ENCODE results near the gene PRKAA2.

The PRKAA2 gene

GRCh38 chr1:56647106-56647505 is 2.0 kb downstream of the PRKAA2 start:
- no peak for DNase-seq (ENCODE audit: extremely low read depth, insufficient read length)
- TF ChIP-seq CTCF (IDR thresholded peaks at IDR 0.05; ENCODE audit: insufficient read depth, low read length, poor library complexity, severe bottlenecking): no peak
- Histone ChIP-seq H3K36me3 (ENCODE audit: control insufficient read depth, insufficient read depth, low read length) (no peaks in the 10 kb centered on the region), H3K4me3 (replicated peaks; ENCODE audit: low read depth, low read length) (no peak overlapping the region), H3K27me3 (replicated peaks; ENCODE audit: control insufficient read depth, insufficient read depth, low read length) (peaks cover 3% of the 10 kb centered on the region; the same call in 1 of the 2 replicates)

- no peak overlapping the region for H3K4me3 ChIP-seq (replicated peaks; ENCODE audit: low read depth, low read length)
- no peaks in the 10 kb centered on the region for H3K36me3 ChIP-seq (ENCODE audit: control insufficient read depth, insufficient read depth, low read length)
- peaks cover 3% of the 10 kb centered on the region; the same call in 1 of the 2 replicates for H3K27me3 ChIP-seq (replicated peaks; ENCODE audit: control insufficient read depth, insufficient read depth, low read length)
- no peak for DNase-seq (ENCODE audit: extremely low read depth, insufficient read length)
- TF ChIP-seq CTCF (IDR thresholded peaks at IDR 0.05; ENCODE audit: insufficient read depth, low read length, poor library complexity, severe bottlenecking): no peak
Measured at GRCh38 chr1:56648546-56648945, 3.4 kb downstream of the PRKAA2 start.

GRCh38 chr1:56654126-56654923 is 9.2 kb downstream of the PRKAA2 start:
- Histone ChIP-seq H3K4me3 (replicated peaks; ENCODE audit: low read depth, low read length) (no peak overlapping the region), H3K27me3 (replicated peaks; ENCODE audit: control insufficient read depth, insufficient read depth, low read length) (no peaks in the 10 kb centered on the region), H3K36me3 (ENCODE audit: control insufficient read depth, insufficient read depth, low read length) (no peaks in the 10 kb centered on the region)
- no peak for DNase-seq (ENCODE audit: extremely low read depth, insufficient read length)
- no peak for TF ChIP-seq CTCF (IDR thresholded peaks at IDR 0.05; ENCODE audit: insufficient read depth, low read length, poor library complexity, severe bottlenecking)

- H3K4me3 ChIP-seq (replicated peaks; ENCODE audit: low read depth, low read length): no peak overlapping the region
- DNase-seq (ENCODE audit: extremely low read depth, insufficient read length): no peak
- no peak for TF ChIP-seq CTCF (IDR thresholded peaks at IDR 0.05; ENCODE audit: insufficient read depth, low read length, poor library complexity, severe bottlenecking)
- H3K27me3 ChIP-seq (replicated peaks; ENCODE audit: control insufficient read depth, insufficient read depth, low read length): no peaks in the 10 kb centered on the region
- no peaks in the 10 kb centered on the region for H3K36me3 ChIP-seq (ENCODE audit: control insufficient read depth, insufficient read depth, low read length)
Measured at GRCh38 chr1:56655991-56656613, 11.0 kb downstream of the PRKAA2 start.

GRCh38 chr1:56658254-56658653 is 13.1 kb downstream of the PRKAA2 start:
- H3K36me3 ChIP-seq (ENCODE audit: control insufficient read depth, insufficient read depth, low read length): no peaks in the 10 kb centered on the region
- H3K4me3 ChIP-seq (replicated peaks; ENCODE audit: low read depth, low read length): no peak overlapping the region
- no peaks in the 10 kb centered on the region for H3K27me3 ChIP-seq (replicated peaks; ENCODE audit: control insufficient read depth, insufficient read depth, low read length)
- no peak for DNase-seq (ENCODE audit: extremely low read depth, insufficient read length)
- TF ChIP-seq CTCF (IDR thresholded peaks at IDR 0.05; ENCODE audit: insufficient read depth, low read length, poor library complexity, severe bottlenecking): no peak

All from GM06990 (cell line).